Loucy (cell line): Measurements from ENCODE around the gene STX18.

Experiments used
- H2AFZ ChIP-seq: fragments of 200-600 bp; sonication (generic); 2 replicates; pipeline ENCODE4 v1.6.0; 2016; ENCODE audit warnings: antibody characterized with exemption, mild to moderate bottlenecking, low read length, moderate library complexity
- H3F3A ChIP-seq: fragments of 200-600 bp; 2 replicates; pipeline ENCODE4 v1.6.0; 2016; ENCODE audit warnings: antibody characterized with exemption, low read depth, mild to moderate bottlenecking
- H3K27me3 ChIP-seq: fragments of 200-600 bp; sonication (generic); 2 replicates; pipeline ENCODE4 v1.6.1; 2014; ENCODE audit warnings: low read length, mild to moderate bottlenecking; ENCODE audit not compliant: insufficient read depth, poor library complexity, severe bottlenecking
- H3K36me3 ChIP-seq: fragments of 200-600 bp; sonication (generic); 2 replicates; pipeline ENCODE4 v1.6.1; 2016; ENCODE audit warnings: low read length; ENCODE audit not compliant: insufficient read depth
- H3K4me1 ChIP-seq: fragments of 200-600 bp; sonication (generic); 2 replicates; pipeline ENCODE4 v1.5.1; 2014; ENCODE audit warnings: low read length, mild to moderate bottlenecking; ENCODE audit not compliant: insufficient read depth, poor library complexity, severe bottlenecking
- H3K4me2 ChIP-seq: fragments of 200-600 bp; sonication (generic); 2 replicates; pipeline ENCODE4 v1.6.0; 2014; ENCODE audit warnings: antibody characterized with exemption, low read length, low read depth, mild to moderate bottlenecking; ENCODE audit not compliant: poor library complexity, severe bottlenecking
- H3K4me3 ChIP-seq: fragments of 200-600 bp; sonication (generic); 2 replicates; pipeline ENCODE4 v1.5.1; 2014; ENCODE audit warnings: low read length, mild to moderate bottlenecking, mixed read lengths; ENCODE audit not compliant: poor library complexity, severe bottlenecking
- H3K79me2 ChIP-seq: fragments of 200-600 bp; sonication (generic); 2 replicates; pipeline ENCODE4 v1.6.1; 2014; ENCODE audit warnings: low read length; ENCODE audit not compliant: insufficient read depth
- H3K9ac ChIP-seq: fragments of 200-600 bp; sonication (generic); 2 replicates; pipeline ENCODE4 v1.6.0; 2014; ENCODE audit warnings: mild to moderate bottlenecking, low read depth, low read length, moderate library complexity; ENCODE audit not compliant: poor library complexity, severe bottlenecking
- H3K9me2 ChIP-seq: fragments of 200-600 bp; sonication (generic); replicated peaks from 2 replicates; pipeline ENCODE4 v1.6.1; 2016; ENCODE audit warnings: low read depth, low read length, mixed read lengths
- H3K9me3 ChIP-seq: fragments of 200-600 bp; sonication (generic); 2 replicates; pipeline ENCODE4 v1.6.1; 2014; ENCODE audit warnings: mild to moderate bottlenecking, antibody characterized with exemption, low read length, low read depth; ENCODE audit not compliant: insufficient read depth
- H4K20me1 ChIP-seq: fragments of 200-600 bp; sonication (generic); 2 replicates; pipeline ENCODE4 v1.6.0; 2014; ENCODE audit warnings: antibody characterized with exemption, low read length, mild to moderate bottlenecking; ENCODE audit not compliant: insufficient read depth, poor library complexity, severe bottlenecking
- EZH2phosphoT487 ChIP-seq: fragments of 200-600 bp; IDR thresholded peaks from 2 replicates; pipeline ENCODE4 v1.6.1; 2018; ENCODE audit warnings: antibody characterized with exemption, mild to moderate bottlenecking, moderate library complexity, borderline replicate concordance
- TF ChIP-seq, protein P1 (sequence below): fragments of 200-600 bp; sonication (generic); conservative IDR thresholded peaks from 2 replicates; pipeline ENCODE4 v1.5.1; 2014; ENCODE audit warnings: mild to moderate bottlenecking, antibody characterized with exemption, low read length

The STX18 gene

DNA sequence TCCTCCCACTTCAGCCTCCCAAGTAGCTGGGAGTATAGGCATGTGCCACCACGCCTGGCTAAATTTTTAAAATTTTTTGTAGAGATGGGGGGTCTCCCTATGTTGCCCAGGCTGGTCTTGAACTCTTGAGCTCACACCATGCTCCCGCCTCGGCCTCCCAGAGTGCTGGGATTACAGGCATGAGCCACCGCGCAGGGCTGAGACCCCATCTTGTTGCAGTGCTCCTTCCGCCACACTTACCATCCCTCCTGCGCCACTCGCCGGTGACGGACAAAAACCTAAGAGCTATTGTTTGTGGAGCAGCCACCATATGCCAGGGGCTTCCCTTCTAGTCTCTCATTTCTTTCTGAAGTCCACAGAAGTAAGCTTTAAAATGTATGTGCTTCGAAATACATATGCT lies 120.5 kb downstream of the STX18 start:
- H2AFZ ChIP-seq: no peak overlapping the region
- peaks cover 14% of the 10 kb centered on the region for H3K4me1 ChIP-seq
- H3K79me2 ChIP-seq: no peaks in the 10 kb centered on the region
- H3K9me2 ChIP-seq: no peaks in the 10 kb centered on the region
- no peak overlapping the region for H3K9ac ChIP-seq
- peaks cover 26% of the 10 kb centered on the region; the same call in 1 of the 2 replicates for H3K36me3 ChIP-seq
- no peaks in the 10 kb centered on the region for H3K27me3 ChIP-seq
- TF ChIP-seq EZH2phosphoT487: no peak
- TF ChIP-seq, protein P1, sequence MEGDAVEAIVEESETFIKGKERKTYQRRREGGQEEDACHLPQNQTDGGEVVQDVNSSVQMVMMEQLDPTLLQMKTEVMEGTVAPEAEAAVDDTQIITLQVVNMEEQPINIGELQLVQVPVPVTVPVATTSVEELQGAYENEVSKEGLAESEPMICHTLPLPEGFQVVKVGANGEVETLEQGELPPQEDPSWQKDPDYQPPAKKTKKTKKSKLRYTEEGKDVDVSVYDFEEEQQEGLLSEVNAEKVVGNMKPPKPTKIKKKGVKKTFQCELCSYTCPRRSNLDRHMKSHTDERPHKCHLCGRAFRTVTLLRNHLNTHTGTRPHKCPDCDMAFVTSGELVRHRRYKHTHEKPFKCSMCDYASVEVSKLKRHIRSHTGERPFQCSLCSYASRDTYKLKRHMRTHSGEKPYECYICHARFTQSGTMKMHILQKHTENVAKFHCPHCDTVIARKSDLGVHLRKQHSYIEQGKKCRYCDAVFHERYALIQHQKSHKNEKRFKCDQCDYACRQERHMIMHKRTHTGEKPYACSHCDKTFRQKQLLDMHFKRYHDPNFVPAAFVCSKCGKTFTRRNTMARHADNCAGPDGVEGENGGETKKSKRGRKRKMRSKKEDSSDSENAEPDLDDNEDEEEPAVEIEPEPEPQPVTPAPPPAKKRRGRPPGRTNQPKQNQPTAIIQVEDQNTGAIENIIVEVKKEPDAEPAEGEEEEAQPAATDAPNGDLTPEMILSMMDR: no peak
- H4K20me1 ChIP-seq: no peaks in the 10 kb centered on the region
- no peaks in the 10 kb centered on the region for H3F3A ChIP-seq
- no peaks in the 10 kb centered on the region for H3K9me3 ChIP-seq
- H3K4me2 ChIP-seq: no peak overlapping the region
- H3K4me3 ChIP-seq: no peak overlapping the region

DNA sequence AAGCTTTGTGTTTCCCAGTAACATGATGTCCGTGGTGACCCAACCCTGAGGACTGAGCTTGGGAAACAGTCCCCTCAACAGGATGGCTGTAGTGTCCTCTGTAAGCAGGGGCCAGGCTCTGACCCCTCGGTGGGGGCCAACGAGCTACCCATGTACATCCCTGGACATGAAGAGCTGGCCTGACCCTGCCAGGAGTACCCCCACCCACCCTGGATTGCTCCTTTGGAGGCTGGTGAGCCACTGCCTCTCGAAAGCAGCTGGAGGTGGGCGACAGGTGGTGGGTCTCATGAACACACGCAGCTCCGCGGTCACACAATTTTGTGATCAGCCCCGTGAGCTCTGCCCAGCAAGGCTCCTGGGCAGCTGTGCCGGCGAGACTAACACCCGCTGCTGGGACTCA lies 121.4 kb downstream of the STX18 start:
- Histone ChIP-seq H3K4me1 (peaks cover 14% of the 10 kb centered on the region), H4K20me1 (no peaks in the 10 kb centered on the region), H3K9me2 (no peaks in the 10 kb centered on the region), H3K27me3 (no peaks in the 10 kb centered on the region), H3K4me3 (no peak overlapping the region), H3K4me2 (no peak overlapping the region), H2AFZ (no peak overlapping the region), H3K9ac (no peak overlapping the region), H3F3A (no peaks in the 10 kb centered on the region), H3K9me3 (no peaks in the 10 kb centered on the region), H3K36me3 (peaks cover 26% of the 10 kb centered on the region; the same call in 1 of the 2 replicates), H3K79me2 (no peaks in the 10 kb centered on the region)
- TF ChIP-seq, protein P1: no peak
- no peak for TF ChIP-seq EZH2phosphoT487

DNA sequence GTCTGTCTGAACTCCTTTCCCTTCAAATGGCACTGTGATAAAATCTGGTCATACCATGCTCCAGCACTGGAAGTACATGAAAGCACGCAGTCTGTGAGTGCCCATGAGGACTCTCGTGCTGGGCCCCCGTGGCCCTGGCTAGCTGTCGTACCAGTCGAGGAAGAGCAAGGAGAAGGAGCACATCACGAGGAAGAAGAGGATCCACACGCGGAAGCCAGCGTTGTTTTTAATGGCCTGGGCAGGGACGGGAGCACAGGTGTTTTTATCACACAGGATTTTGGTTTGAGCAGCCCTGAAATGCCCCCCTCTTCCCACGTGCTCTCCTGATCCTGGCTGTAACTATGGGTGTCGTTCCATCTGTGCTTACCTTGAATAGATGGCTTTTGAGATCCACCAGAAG lies 122.0 kb downstream of the STX18 start:
- no peaks in the 10 kb centered on the region for H3K9me3 ChIP-seq

More for the DNA sequence above, 122.0 kb downstream of the STX18 start:
- no peak for TF ChIP-seq EZH2phosphoT487
- TF ChIP-seq, protein P1: no peak
- no peak overlapping the region for H3K4me2 ChIP-seq
- H3K36me3 ChIP-seq: peaks cover 26% of the 10 kb centered on the region; the same call in 1 of the 2 replicates
- H3K4me3 ChIP-seq: no peak overlapping the region
- H2AFZ ChIP-seq: no peak overlapping the region
- H3K9me2 ChIP-seq: no peaks in the 10 kb centered on the region
- H3K9ac ChIP-seq: no peak overlapping the region
- no peaks in the 10 kb centered on the region for H3F3A ChIP-seq
- H3K4me1 ChIP-seq: peaks cover 14% of the 10 kb centered on the region
- H3K27me3 ChIP-seq: no peaks in the 10 kb centered on the region
- no peaks in the 10 kb centered on the region for H4K20me1 ChIP-seq
- H3K79me2 ChIP-seq: no peaks in the 10 kb centered on the region
